Stimulated activated naive CD8-positive, alpha-beta T cell treated with anti-CD3 and anti-CD28 coated beads, Interleukin-15, Interleukin-2, amounts not matched to agents 100 U/mL and 50 U/mL, for 24 hours (primary cell): Measurements from ENCODE around the gene C5orf22.
"Not testable (repeated sequence)": the region's sequence is repeated elsewhere in the genome, so short reads cannot be mapped to it uniquely, and the experiment has no call there.

Source experiments
- ATAC-seq: fragments of 150-1000 bp; cut with Tn5 transposase; one replicate; pipeline ENCODE4 v1.10.0; 2021
- DNase-seq: peaks from one replicate; pipeline ENCODE4 v3.0.0; 2021

The C5orf22 gene

GRCh38 chr5:31554552-31554951 is 22.5 kb downstream of the C5orf22 start:
- ATAC-seq (no peak), DNase-seq (no peak)

DNA sequence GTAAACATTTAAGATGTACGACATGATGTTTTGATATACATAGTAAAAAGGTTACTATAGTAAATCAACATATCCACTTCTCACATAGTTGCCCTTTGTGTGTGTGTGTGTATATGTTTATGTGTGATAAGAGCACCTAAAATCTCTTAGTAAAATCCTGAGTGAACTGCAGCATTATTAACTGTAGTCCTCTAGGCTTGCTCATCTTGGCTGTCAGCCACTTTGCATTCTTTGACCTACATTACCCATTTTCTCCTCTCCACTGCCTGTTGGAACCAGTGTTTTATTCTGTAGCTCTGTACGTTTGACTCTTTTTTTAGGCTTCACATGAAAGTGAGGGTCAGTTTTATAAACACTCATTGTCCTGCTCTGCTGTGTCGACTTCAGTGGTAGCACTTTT is 24.4 kb downstream of the C5orf22 start:
- no peak for ATAC-seq

GRCh38 chr5:31559942-31560341 is 27.8 kb downstream of the C5orf22 start:
- ATAC-seq (no peak), DNase-seq (no peak)

More for the DNA sequence above, 24.4 kb downstream of the C5orf22 start:
- DNase-seq, result no peak

DNA sequence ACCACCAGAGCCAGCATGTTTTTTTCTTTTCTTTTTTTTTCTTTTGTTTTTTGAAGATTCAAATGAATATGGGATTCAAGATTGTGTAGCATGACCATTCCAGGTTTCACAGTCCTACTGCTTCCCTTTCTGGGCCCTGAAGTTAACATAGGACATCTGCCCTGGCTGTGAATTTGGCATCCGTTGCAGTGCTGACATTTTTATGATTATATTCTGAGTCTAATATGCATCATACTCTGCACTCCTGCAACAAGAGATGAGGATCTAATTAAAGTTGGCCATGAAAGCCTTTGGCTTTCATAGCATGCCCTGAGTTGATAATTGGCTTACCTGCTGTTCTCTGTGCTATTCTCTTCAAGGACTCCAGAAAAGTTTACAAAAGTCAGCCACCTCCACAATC is 29.8 kb downstream of the C5orf22 start:
- ATAC-seq, result no peak
- no peak for DNase-seq

GRCh38 chr5:31563216-31563615 is 31.1 kb downstream of the C5orf22 start:
- DNase-seq, result no peak
- ATAC-seq, result no peak

DNA sequence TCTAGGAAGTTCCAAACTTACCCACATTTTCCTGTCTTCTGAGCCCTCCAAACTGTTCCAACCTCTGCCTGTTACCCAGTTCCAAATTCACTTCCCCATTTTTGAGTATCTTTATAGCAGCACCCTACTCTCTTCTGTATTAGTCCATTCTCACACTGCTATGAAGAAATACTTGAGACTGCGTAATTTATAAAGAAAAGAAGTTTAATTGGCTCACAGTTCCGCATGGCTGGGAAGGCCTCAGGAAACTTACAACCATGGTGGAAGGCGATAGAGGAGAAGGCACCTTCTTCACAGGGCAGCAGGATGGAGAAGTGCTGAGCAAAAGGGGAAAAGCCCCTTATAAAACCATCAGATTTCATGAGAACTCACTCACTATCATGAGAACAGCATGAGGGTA is 34.3 kb downstream of the C5orf22 start:
- DNase-seq, ATAC-seq: not testable (repeated sequence)

GRCh38 chr5:31568302-31568835 is 36.3 kb downstream of the C5orf22 start:
- ATAC-seq (no peak), DNase-seq (no peak)

DNA sequence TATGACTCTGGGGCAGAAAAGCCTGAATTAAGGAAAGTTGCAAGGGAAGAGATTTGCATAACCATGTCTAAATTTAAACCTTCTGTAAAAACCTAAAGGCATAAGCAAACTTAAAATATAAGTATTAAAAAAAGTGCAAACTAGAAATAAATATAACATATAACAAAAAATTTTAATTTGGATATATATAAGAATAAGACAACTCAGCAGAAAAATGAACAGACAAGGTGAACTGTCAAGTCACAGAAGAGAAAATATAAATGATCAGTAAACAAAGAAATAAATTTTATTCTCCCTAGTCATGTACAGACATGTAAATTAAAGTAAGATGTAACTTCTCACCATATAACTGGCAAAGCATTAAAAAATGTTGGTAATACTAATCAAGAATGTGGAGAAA is 37.0 kb downstream of the C5orf22 start:
- ATAC-seq (no peak), DNase-seq (no peak)

DNA sequence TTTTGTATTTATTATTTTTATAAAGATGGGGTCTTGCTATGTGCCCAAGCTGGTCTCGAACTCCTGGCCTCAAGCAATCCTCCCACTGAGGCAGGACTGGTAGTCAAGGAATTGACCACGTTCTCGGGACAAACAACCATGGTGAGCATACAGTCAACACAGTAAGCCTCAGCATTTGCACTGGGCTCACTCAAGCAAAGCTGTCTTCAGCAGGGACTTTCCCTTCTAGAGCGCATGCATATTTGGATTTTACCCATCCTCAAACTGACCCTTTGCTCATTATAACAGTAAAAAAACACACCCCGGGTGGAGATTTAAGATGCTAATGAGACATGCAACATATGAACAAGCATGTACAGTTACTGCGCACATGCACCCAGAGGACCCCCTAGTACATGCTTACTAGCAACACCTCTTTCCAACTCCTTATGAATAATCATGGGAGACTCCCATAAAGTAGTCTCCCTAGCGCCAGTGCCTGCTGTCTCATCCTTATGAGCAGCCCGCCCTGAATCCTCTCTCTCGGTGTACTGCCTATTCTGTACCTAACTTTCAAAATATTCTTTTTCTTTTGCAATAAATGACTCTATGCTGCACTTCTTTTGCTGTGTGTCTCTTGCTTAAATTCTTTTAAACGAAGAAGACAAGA is 41.5 kb downstream of the C5orf22 start:
- no peak for DNase-seq
- ATAC-seq, result no peak

DNA sequence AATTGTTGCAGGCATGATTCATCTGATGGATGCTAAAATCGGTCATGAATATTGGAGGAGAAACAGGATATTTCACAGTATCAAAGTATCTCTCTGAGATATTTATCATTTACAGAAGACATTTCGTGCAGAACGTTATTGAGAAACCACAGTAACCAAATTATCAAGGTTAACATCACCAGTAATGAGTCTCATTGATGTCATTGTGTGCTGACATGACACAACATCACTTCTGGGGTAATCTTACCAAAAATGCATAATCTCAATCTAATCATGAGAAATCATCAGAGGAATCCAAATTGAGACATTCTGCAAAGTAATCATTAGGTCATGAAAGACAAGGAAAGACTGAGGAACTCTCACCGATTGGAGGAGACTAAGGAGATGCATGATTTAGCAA is 42.7 kb downstream of the C5orf22 start:
- no peak for DNase-seq

DNA sequence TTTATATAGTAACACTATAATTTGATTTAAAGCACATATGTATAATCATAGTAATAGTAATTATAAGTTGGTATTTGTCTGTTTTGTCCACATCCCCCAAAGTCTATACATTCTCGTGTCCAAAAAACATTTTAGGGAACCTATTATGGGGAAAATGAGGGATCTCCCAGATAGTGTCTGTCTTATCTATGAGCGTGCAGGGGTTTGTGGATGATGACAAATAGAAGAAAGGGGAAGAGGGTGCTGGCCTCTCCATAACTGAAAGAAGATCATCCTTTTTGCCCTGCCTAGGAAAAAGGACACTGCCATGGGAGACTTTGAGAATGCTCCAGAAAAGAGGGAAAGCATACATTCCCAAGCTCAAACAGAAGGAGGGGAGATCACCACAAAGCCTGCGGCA is 45.3 kb downstream of the C5orf22 start:
- no peak for DNase-seq

More for the DNA sequence above, 42.7 kb downstream of the C5orf22 start:
- no peak for ATAC-seq

GRCh38 chr5:31579558-31579957 is 47.5 kb downstream of the C5orf22 start:
- no peak for ATAC-seq
- no peak for DNase-seq

More for the DNA sequence above, 45.3 kb downstream of the C5orf22 start:
- ATAC-seq, result no peak

DNA sequence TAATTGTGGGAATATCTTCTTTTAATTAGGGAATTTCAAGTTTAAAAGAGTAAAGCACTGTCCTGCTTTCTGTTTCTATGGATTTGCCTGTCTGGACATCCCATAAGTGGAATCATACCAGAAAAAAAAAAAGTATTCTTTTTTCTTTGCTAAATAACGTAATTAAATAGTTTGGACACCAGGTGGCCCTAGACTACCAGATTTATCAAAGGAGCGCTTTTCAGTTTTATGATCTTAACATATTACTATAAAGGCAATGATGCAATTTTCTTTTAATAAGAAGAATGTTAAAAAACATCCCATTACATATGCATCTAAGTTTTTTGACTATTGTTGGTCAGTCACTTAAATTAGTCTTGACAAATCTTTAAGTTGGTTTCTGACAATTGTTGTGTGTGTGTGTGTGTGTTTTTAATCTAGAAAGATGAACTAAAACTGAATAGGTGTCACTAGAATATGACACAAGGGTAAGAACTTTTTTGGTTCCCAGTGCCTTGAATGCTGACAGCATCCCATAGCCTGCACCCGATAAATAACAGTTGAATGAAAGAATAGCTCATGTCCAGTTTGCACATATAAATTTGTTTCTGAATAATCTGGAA is 49.5 kb downstream of the C5orf22 start:
- DNase-seq, result no peak
- no peak for ATAC-seq

DNA sequence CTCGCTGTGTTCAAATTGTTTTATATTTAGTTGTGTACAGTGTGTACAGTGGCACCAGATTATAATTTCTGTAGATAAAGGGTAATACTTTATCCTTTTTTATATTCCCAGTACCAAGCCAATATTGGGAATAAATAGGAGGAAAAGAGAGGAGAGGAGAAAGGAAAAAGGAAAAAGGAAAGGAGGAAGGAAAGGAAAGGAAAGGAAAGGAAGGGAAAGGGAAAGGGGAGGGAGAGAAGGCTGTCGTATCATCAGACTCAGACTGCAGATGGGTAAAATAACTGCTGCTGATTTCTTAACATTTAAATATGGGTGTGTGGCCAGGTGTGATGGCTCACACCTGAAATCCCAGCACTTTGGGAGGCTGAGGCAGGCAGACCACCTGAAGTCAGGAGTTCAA is 51.0 kb downstream of the C5orf22 start:
- no peak for ATAC-seq
- no peak for DNase-seq

DNA sequence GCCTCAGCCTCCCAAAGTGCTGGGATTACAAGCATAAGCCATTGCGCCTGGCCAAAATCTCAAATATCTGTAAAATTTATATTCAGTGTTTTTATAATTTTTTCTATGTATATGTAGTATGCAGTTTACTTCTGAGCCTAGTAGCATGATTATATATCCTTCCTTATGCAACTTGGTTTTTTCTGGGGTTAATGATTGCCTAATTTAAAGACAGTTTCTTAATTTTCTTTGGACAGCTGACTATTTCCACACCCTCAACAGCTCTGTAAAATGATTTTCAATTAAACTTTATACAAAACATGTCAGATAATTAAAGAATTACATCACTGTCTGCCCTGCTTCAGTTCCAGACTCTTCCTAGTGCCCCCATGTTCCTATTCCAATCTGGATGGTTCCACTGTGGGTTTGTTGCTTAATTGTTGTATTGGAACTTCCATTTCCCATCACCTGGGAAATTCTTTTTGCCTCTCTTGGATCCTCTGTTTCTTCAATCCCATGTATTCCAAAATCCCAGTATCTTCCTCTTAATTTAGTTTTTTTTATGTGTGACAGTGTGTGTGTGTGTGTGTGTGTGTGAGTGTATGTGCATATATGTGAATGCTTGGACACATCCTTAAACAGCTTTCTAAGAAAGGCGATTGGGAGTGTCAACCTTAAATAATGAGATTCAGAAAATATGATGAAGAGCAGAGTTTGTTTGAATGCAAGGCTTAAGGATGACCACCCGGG is 53.2 kb downstream of the C5orf22 start:
- no peak for ATAC-seq
- DNase-seq, result no peak

DNA sequence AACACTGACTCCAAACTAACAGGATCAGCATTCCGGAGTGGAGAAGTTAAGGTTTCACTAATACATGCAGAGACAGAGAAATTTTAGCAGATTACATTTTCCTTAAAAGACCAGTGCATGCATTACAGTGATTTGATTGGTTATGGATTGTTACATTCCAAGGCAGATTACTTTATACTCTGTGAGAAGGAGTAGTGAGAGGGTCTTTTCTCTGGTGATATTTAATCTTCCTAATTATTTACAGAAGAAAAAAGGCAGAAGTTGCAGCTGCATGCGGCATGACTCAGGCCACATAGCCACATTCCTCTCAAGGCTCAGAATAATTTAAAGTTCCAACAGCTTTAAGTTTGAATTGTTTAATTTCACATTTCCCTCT is 53.8 kb downstream of the C5orf22 start:
- ATAC-seq, result no peak
- DNase-seq, result no peak

DNA sequence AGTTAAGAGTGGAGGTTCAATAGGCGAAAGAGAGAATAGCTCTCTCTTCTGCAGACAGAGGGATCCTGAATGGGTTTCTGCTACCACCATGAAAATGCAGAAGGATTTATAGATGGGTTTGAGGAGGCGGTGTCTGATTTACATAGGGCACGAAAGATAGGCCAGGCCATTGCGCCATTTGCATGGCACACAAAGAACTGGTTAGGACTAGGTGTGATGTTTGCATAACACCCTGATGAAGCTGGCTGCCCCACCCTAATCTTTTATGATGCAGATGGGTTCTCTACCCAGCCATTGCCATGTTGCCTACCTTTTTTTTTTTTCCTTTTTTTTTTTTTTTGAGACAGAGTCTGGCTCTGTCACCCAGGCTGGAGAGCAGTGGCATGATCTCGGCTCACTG is 55.4 kb downstream of the C5orf22 start:
- DNase-seq (no peak), ATAC-seq (no peak)

DNA sequence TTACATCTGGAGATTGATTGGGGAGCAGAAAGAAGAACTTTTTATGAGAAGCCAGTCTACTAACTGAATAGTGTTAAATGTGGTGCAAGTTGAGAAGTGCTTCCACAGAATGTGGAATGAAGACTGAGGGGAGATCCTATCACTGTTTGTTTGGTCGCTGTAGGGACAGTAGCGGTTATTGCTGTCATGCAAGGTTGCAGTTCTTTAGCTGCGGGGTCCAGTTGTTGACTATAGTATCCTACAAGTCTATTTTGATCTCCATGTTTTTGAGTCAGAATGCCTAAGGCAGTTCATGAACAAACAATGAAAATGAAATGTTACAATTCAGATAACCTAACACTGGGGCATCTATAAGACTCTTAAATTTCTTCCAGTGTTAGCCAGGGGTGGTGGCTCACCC is 61.6 kb downstream of the C5orf22 start:
- ATAC-seq, result no peak

DNA sequence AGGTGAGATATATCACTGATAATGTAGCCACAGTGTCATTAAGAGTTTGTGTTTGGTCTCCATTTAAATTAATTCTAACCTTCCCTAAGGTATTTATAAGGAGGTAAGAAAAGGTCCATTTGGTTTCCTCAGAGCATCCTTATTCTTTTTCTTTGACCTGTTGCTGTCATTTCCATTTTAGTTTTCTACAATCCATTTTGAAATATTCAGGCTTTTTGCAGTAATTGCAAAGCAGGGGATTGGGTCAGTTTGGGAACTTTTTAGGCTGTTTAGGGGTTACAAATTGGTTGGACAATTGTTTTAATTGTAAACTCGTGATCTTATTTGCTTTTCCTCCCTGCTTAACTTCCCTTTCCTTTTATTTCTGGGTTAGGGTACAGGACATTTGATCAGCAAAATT is 64.3 kb downstream of the C5orf22 start:
- DNase-seq (no peak), ATAC-seq (no peak)

More for the DNA sequence above, 61.6 kb downstream of the C5orf22 start:
- no peak for DNase-seq

GRCh38 chr5:31598640-31599611 is 66.8 kb downstream of the C5orf22 start:
- no peak for ATAC-seq
- no peak for DNase-seq

DNA sequence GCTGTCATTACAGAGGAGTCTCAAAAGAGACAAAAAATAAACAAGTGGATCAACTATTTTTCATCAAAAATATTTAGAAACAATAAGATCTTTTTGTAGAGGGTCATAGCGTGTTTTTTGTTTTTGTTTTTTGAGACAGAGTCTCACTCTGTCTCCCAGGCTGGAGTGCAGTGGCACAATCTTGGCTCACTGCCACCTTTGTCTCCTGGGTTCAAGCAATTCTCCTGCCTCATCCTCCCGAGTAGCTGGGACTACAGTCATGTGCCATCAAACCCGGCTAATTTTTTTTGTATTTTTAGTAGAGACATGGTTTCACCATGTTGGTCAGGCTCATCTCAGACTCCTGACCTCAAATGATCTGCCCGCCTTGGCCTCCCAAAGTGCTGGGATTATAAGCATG is 70.2 kb downstream of the C5orf22 start:
- DNase-seq, ATAC-seq: not testable (repeated sequence)

DNA sequence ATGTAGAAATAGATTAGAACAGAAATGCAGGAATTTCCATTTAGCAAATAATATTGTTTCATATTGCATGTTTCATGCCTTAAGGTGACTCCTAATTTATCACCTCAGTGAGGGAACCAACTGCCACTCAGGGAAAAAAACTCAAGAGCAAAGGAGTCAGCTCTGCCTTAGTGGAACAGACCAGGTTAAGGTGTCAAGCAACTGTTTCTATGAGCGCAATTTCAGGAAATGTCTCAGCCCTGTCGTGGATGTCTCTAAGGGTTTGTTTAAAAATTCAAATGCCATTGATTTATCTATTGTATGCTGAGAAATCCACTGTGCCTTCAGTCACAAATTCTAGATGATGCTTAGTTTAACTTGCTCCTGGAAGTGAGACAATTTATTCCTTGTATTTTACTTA is 72.1 kb downstream of the C5orf22 start:
- DNase-seq, result no peak
- ATAC-seq, result no peak
